Right lobe of liver (tissue), 6 donors: ENCODE results near the gene FFAR3. TPM values are rescaled to one million over a fixed set of nuclear protein-coding genes. Genes with fewer than 3 reads are reported as not detected.
"Not testable (repeated sequence)": the region's sequence is repeated elsewhere in the genome, so short reads cannot be mapped to it uniquely, and the experiment has no call there.

Experiments used
- ATAC-seq, 4 donors: fragments of 200-7000 bp; cut with Tn5 transposase; one replicate each; pipeline ENCODE4 v1.9.1; 2020; ENCODE audit warnings: mild to moderate bottlenecking in 4 of 4, moderate library complexity in 4 of 4
- DNase-seq, 3 donors: peaks; one replicate each; pipeline ENCODE4 v3.0.0-alpha.2; 2020
- H3K27ac ChIP-seq, 3 donors: fragments of 200-600 bp; one replicate each; pipeline ENCODE4 v1.8.0; 2022
- H3K27me3 ChIP-seq, 2 donors: fragments of 200-600 bp; one replicate each; pipeline ENCODE4 v1.8.0; 2022
- H3K36me3 ChIP-seq, 4 donors: fragments of 200-600 bp; sonication (generic) in 1 of 4; one replicate each; pipeline versions ENCODE4 v1.5.1 to v1.8.0; 2017 to 2022; ENCODE audit warnings: control low read depth in 1 of 4
- H3K4me1 ChIP-seq, 4 donors: fragments of 200-600 bp; sonication (generic) in 1 of 4; one replicate each; pipeline versions ENCODE4 v1.5.1 to v1.8.0; 2017 to 2022; ENCODE audit warnings: control low read depth in 1 of 4
- H3K4me3 ChIP-seq, 3 donors: fragments of 200-600 bp; one replicate each; pipeline ENCODE4 v1.8.0; 2022
- H3K9me3 ChIP-seq, 4 donors: fragments of 200-600 bp; sonication (generic) in 1 of 4; one replicate each; pipeline versions ENCODE4 v1.5.1 to v1.8.0; 2017 to 2022; ENCODE audit warnings: control low read depth in 1 of 4
- POLR2A ChIP-seq: fragments of 450-650 bp; IDR thresholded peaks from one replicate; pipeline ENCODE4 v1.6.1; 2017; ENCODE audit warnings: antibody characterized with exemption, mild to moderate bottlenecking
- WGBS: methylation state at CpG from one replicate; pipeline ENCODE4 v1.1.6; 2018; ENCODE audit warnings: low coverage, low lambda C conversion rate; ENCODE audit not compliant: insufficient coverage; ENCODE audit errors: missing lambda C conversion rate; 5-methylcytosine and 5-hydroxymethylcytosine counted together
- intact Hi-C, 2 donors: fragments of 100-400 bp; cut with DNase I; formaldehyde crosslinking; loops; one replicate each; pipeline versions ENCODE4 v1.11.2 to v1.14.1; 2022
- total RNA-seq, 6 experiments: library from RNA; depleted of rRNA in 2 of 6; stranded (reverse); fragments of >200 nt in 2 of 6; fragmentation: NEBNext Ultra II Directional in 3 of 6; extraction: Animal tissue kit (Norgen Biotek cat#: 25700) in 3 of 6; gene quantifications; one replicate each; pipeline versions ENCODE4 v1.1.0 to v1.2.4, GENCODE V29; 2016 to 2023
- TF ChIP-seq, protein P1 (sequence below), 4 donors: fragments of 200-600 bp in 3 of 4; fragments of 450-650 bp in 1 of 4; IDR thresholded peaks; one replicate each; pipeline versions ENCODE4 v1.5.1 to v1.8.0; 2016 to 2022; ENCODE audit warnings: antibody characterized with exemption in 4 of 4, mild to moderate bottlenecking in 2 of 4
- donor health status: DM: no; HTN: yes; CAD: no.
- donor health status: DM: no; HTN: no; CAD: no.
- donor health status: DM: no; HTN: no; CAD: no.
- donor health status: DM: no; HTN: yes; CAD: no.
- donor health status: DM: no; HTN: yes; CAD: no.

The FFAR3 gene
- total RNA-seq, 6 experiments from 2014 or later: 0.27 TPM; not detected in 5

DNA sequence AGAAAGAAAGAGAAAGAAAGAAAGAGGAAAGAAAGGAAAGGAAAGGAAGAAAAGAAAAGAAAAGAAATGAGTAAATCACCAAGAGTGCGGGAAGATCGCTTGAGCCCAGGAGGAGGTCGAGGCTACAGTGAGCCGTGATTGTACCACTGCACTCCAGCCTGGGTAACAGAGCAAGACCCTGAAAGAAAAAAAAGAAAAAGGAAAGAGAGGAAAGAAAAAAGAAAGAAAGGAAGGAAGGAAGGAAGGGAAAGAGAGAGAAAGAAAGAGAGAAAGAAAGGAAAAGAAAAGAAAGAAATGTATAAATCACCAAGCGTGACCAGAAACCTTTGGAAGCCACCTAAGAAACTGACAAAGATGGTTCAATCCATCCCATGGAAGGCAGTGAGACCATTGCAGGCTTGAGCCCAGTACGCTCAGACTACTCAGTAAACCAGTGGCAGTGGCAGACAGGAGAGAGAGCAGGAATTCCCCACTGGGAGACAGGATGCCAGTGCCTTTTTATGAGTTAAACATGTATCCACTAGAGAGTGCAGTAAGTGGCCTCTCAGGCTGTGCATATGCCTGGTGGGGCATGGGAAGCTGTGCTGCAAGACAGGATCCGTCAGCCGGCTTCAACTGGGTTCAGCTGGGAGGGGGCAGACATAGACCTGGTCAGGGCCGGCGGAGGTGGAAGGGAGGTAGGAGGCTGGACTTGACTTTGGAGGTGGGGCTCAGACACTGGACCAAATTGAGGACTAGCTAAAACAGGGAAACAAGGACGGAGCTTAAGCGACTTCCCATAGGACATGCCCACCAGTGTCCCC is 17.4 kb downstream of the FFAR3 start:
- no peak for ATAC-seq
- Histone ChIP-seq H3K9me3 (no peaks in the 10 kb centered on the region), H3K27me3 (no peaks in the 10 kb centered on the region), H3K36me3 (no peaks in the 10 kb centered on the region), H3K27ac (no peak overlapping the region), H3K4me3 (no peak overlapping the region), H3K4me1 (no peaks in the 10 kb centered on the region)
- DNase-seq: no peak
- 77% methylated on average over 8 of the region's 12 CpGs for WGBS
- intact Hi-C loops: no loop called here
- TF ChIP-seq, protein P1, sequence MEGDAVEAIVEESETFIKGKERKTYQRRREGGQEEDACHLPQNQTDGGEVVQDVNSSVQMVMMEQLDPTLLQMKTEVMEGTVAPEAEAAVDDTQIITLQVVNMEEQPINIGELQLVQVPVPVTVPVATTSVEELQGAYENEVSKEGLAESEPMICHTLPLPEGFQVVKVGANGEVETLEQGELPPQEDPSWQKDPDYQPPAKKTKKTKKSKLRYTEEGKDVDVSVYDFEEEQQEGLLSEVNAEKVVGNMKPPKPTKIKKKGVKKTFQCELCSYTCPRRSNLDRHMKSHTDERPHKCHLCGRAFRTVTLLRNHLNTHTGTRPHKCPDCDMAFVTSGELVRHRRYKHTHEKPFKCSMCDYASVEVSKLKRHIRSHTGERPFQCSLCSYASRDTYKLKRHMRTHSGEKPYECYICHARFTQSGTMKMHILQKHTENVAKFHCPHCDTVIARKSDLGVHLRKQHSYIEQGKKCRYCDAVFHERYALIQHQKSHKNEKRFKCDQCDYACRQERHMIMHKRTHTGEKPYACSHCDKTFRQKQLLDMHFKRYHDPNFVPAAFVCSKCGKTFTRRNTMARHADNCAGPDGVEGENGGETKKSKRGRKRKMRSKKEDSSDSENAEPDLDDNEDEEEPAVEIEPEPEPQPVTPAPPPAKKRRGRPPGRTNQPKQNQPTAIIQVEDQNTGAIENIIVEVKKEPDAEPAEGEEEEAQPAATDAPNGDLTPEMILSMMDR (IDR thresholded peaks at IDR 0.05): no peak
- TF ChIP-seq POLR2A: no peak

DNA sequence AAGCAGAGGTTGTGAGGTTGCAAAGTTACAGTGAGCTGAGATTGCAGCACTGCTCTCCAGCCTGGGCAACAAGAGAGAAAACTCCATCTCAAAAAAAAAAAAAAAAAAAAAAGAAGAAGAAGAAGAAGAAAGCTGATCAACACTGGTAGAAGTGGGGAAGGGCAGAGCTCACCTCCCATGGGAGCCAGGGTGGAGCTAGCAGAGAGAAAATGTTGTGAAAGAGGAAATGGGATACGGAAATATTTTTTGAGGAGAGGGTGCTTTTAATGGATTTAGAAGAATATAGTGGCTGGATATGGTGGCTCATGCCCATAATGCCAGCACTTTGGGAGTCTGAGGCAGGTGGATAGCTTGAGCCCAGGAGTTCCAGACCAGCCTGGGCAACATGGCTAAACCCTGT is 19.4 kb downstream of the FFAR3 start:
- no peak for ATAC-seq

DNA sequence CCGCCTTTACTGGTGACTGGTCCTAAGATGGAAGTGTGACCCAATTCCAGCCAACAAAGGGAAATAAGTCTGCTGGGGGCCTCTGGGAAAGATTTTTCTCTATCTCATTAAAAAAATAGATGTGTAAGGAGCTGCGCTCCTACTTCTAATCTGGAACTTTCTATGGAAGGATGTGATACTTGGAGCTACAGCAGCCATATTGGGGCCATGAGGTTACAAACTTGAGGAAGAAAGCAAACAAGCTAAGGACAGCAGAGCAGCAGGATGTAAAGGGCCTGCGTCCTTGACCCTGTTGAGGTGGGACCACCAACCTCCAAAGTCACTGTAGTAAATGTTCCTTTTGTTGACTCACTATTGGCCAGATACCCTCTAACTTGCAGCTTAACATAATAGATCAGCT is 20.1 kb downstream of the FFAR3 start:
- WGBS: 100% methylated on average over 3 of the region's 3 CpGs
- H3K36me3 ChIP-seq: no peaks in the 10 kb centered on the region

More for the DNA sequence above, 19.4 kb downstream of the FFAR3 start:
- Histone ChIP-seq H3K36me3 (no peaks in the 10 kb centered on the region), H3K9me3 (no peaks in the 10 kb centered on the region), H3K27ac (no peak overlapping the region), H3K27me3 (no peaks in the 10 kb centered on the region), H3K4me1 (no peaks in the 10 kb centered on the region), H3K4me3 (no peak overlapping the region)
- no peak for TF ChIP-seq POLR2A
- TF ChIP-seq, protein P1 (IDR thresholded peaks at IDR 0.05): no peak
- DNase-seq: no peak
- WGBS: 46% methylated on average over 1 of the region's 1 CpG
- intact Hi-C loops: no loop called here

DNA sequence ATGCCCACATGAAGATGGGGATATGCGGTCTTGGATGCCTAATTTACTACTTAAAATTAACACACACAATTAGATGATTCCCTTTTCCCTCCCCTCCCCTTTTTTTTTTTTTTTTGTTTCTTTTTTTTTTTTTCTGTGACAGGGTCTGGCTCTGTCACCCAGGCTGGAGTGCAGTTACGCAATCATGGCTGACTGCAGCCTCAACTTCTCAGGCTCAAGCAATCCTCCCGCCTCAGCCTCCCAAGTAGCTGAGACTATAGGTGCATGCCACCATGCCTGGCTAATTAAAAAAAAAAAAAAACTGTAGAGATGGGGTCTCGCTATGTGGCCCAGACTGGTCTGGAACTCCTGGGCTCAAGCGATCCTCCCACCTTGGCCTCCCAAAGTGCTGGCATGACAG is 21.3 kb downstream of the FFAR3 start:
- intact Hi-C loops, H3K36me3 ChIP-seq, DNase-seq, H3K4me1 ChIP-seq, H3K4me3 ChIP-seq, H3K9me3 ChIP-seq, ATAC-seq, H3K27ac ChIP-seq, H3K27me3 ChIP-seq: not testable (repeated sequence)
- WGBS: 64% methylated on average over 3 of the region's 5 CpGs

More for the DNA sequence above, 20.1 kb downstream of the FFAR3 start:
- Histone ChIP-seq H3K27ac (no peak overlapping the region), H3K9me3 (no peaks in the 10 kb centered on the region), H3K4me3 (no peak overlapping the region), H3K27me3 (no peaks in the 10 kb centered on the region), H3K4me1 (no peaks in the 10 kb centered on the region)
- ATAC-seq (no peak), DNase-seq (no peak)
- TF ChIP-seq, protein P1 (IDR thresholded peaks at IDR 0.05): no peak
- TF ChIP-seq POLR2A: no peak
- intact Hi-C loops: no loop called here

DNA sequence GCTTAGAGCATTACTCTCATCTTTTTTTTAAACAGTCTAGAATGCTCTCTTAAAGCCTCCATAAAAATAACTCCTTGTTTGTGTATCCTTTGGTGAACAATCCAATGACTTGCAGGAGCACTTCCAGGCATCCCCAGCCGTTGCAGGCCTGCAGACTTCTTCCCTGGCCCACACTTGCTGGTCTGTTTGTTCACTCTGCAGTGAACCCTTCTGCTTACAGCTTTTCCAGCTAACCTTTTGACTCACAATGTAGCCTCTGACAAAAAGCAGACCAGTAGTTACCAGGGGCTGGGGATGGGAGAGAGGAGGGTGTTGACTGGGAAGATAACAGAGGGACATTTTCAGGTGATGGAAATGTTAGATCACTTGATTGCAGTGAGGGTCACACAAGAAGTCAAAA is 21.7 kb downstream of the FFAR3 start:
- 22% methylated on average over 1 of the region's 1 CpG for WGBS
- no peaks in the 10 kb centered on the region for H3K4me1 ChIP-seq
- no peaks in the 10 kb centered on the region for H3K36me3 ChIP-seq
- H3K4me3 ChIP-seq: no peak overlapping the region
- intact Hi-C loops: no loop called here
- TF ChIP-seq, protein P1 (IDR thresholded peaks at IDR 0.05): no peak
- TF ChIP-seq POLR2A: no peak
- H3K9me3 ChIP-seq: no peaks in the 10 kb centered on the region
- no peaks in the 10 kb centered on the region for H3K27me3 ChIP-seq
- DNase-seq (no peak), ATAC-seq (peak in 2 of 4 donors; percentile 42 to 50)
- H3K27ac ChIP-seq: no peak overlapping the region
